GM12878 (cell line): Measurements from ENCODE around the gene ORAI1.
A peak's percentile ranks its signal among the peaks of the same experiment; 100 is the strongest.

ENCODE experiments used
- CBFB ChIP-seq: IDR thresholded peaks from 2 replicates; pipeline ENCODE4 v1.6.1; 2016; ENCODE audit warnings: antibody characterized with exemption, low read depth
- CTCF ChIP-seq, 3 experiments: IDR thresholded peaks in 2 of 3; conservative IDR thresholded peaks in 1 of 3; 2 replicates each; pipeline ENCODE4 v1.5.1; 2011; ENCODE audit warnings: low read depth in 3 of 3, low read length in 3 of 3, mild to moderate bottlenecking in 3 of 3, control low read depth in 2 of 3, moderate library complexity in 2 of 3, inconsistent platforms in 1 of 3, mixed read lengths in 1 of 3; ENCODE audit not compliant: control insufficient read depth in 2 of 3, insufficient read depth in 1 of 3; ENCODE audit errors: extremely low read depth in 1 of 3
- POLR2A ChIP-seq: IDR thresholded peaks from 2 replicates; pipeline ENCODE4 v1.6.1; 2011; ENCODE audit warnings: low read depth, mild to moderate bottlenecking, low read length
- TAF1 ChIP-seq: IDR thresholded peaks from 2 replicates; pipeline ENCODE4 v1.6.1; 2011; ENCODE audit warnings: mild to moderate bottlenecking, low read depth, low read length, borderline replicate concordance
- TCF3 ChIP-seq: IDR thresholded peaks from 2 replicates; pipeline ENCODE4 v1.6.1; 2012; ENCODE audit warnings: low read depth, mild to moderate bottlenecking, low read length, borderline replicate concordance; ENCODE audit not compliant: insufficient read depth
- ZNF207 ChIP-seq: fragments of 450-650 bp; IDR thresholded peaks from 2 replicates; pipeline ENCODE4 v1.6.1; 2014; ENCODE audit warnings: antibody characterized with exemption, mild to moderate bottlenecking, borderline replicate concordance
- TF ChIP-seq, protein P1 (sequence below): fragments of 150-350 bp; IDR thresholded peaks from 2 replicates; pipeline ENCODE4 v1.6.1; 2016; ENCODE audit warnings: low read depth, low read length

GRCh38 chr12:121637231-121637914 is 11.0 kb downstream of the ORAI1 start:
- TF ChIP-seq CTCF (IDR thresholded peaks at IDR 0.05 in 2 of 3, conservative IDR thresholded peaks at IDR 0.05 in 1 of 3; ENCODE audit: control insufficient read depth in 2 of 3, extremely low read depth in 1 of 3, insufficient read depth in 1 of 3, low read depth in 3 of 3, low read length in 3 of 3): no peak
- TF ChIP-seq ZNF207: 0 out of 2 replicates have a peak, but pooled peaks have one; percentile 41
- no peak for TF ChIP-seq CBFB
- peak; percentile 71 for TF ChIP-seq POLR2A
- TF ChIP-seq TAF1: no peak
- TF ChIP-seq, protein P1, sequence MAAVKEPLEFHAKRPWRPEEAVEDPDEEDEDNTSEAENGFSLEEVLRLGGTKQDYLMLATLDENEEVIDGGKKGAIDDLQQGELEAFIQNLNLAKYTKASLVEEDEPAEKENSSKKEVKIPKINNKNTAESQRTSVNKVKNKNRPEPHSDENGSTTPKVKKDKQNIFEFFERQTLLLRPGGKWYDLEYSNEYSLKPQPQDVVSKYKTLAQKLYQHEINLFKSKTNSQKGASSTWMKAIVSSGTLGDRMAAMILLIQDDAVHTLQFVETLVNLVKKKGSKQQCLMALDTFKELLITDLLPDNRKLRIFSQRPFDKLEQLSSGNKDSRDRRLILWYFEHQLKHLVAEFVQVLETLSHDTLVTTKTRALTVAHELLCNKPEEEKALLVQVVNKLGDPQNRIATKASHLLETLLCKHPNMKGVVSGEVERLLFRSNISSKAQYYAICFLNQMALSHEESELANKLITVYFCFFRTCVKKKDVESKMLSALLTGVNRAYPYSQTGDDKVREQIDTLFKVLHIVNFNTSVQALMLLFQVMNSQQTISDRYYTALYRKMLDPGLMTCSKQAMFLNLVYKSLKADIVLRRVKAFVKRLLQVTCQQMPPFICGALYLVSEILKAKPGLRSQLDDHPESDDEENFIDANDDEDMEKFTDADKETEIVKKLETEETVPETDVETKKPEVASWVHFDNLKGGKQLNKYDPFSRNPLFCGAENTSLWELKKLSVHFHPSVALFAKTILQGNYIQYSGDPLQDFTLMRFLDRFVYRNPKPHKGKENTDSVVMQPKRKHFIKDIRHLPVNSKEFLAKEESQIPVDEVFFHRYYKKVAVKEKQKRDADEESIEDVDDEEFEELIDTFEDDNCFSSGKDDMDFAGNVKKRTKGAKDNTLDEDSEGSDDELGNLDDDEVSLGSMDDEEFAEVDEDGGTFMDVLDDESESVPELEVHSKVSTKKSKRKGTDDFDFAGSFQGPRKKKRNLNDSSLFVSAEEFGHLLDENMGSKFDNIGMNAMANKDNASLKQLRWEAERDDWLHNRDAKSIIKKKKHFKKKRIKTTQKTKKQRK: no peak
- TF ChIP-seq TCF3: 0 out of 2 replicates have a peak, but pooled peaks have one; percentile 32
